WTC11 (cell line): Measurements from ENCODE around the gene NLGN3.

Experiments
- ATF3 ChIP-seq: sonication (generic); formaldehyde crosslinking; conservative IDR thresholded peaks from 2 replicates; pipeline ENCODE4 v1.8.1; 2022; ENCODE audit warnings: mild to moderate bottlenecking, missing genetic modification reagents
- ESRRA ChIP-seq: sonication (generic); formaldehyde crosslinking; IDR thresholded peaks from 2 replicates; pipeline ENCODE4 v1.8.1; 2022; ENCODE audit warnings: mild to moderate bottlenecking, missing genetic modification reagents, borderline replicate concordance
- ETV6 ChIP-seq: sonication (generic); formaldehyde crosslinking; IDR thresholded peaks from 2 replicates; pipeline ENCODE4 v1.8.1; 2022; ENCODE audit warnings: mild to moderate bottlenecking, missing genetic modification reagents
- FOXJ3 ChIP-seq: sonication (generic); formaldehyde crosslinking; IDR thresholded peaks from 2 replicates; pipeline ENCODE4 v1.9.0; 2021; ENCODE audit warnings: missing genetic modification reagents, mild to moderate bottlenecking, borderline replicate concordance
- JUN ChIP-seq: sonication (generic); formaldehyde crosslinking; IDR thresholded peaks from 2 replicates; pipeline ENCODE4 v1.8.0; 2023; ENCODE audit warnings: mild to moderate bottlenecking, missing genetic modification reagents
- NFYB ChIP-seq: sonication (generic); formaldehyde crosslinking; conservative IDR thresholded peaks from 2 replicates; pipeline ENCODE4 v1.8.0; 2022; ENCODE audit warnings: low read depth, missing genetic modification reagents
- NR3C1 ChIP-seq: sonication (generic); formaldehyde crosslinking; conservative IDR thresholded peaks from 2 replicates; pipeline ENCODE4 v1.8.1; 2023; ENCODE audit warnings: low read depth, mild to moderate bottlenecking, missing genetic modification reagents
- TCF7 ChIP-seq: sonication (generic); formaldehyde crosslinking; IDR thresholded peaks from 2 replicates; pipeline ENCODE4 v1.8.0; 2022; ENCODE audit warnings: mild to moderate bottlenecking, low read depth, missing genetic modification reagents, moderate library complexity
- ZNF232 ChIP-seq: sonication (generic); formaldehyde crosslinking; IDR thresholded peaks from 2 replicates; pipeline ENCODE4 v1.8.0; 2022; ENCODE audit warnings: mild to moderate bottlenecking, missing genetic modification reagents
- TF ChIP-seq, protein P1 (sequence below): sonication (generic); formaldehyde crosslinking; conservative IDR thresholded peaks from 2 replicates; pipeline ENCODE4 v1.8.1; 2023; ENCODE audit warnings: mild to moderate bottlenecking, low read depth, missing genetic modification reagents, moderate library complexity
- TF ChIP-seq, protein P2 (sequence below): fragments of 200-600 bp; IDR thresholded peaks from 2 replicates; pipeline ENCODE4 v1.8.0; 2022; ENCODE audit warnings: antibody characterized with exemption

- TF ChIP-seq NR3C1 (CRISPR knock-in tag) (no peak), TCF7 (CRISPR knock-in tag) (no peak), JUN (no peak), ZNF232 (CRISPR knock-in tag) (no peak), ETV6 (CRISPR knock-in tag) (no peak), ESRRA (CRISPR knock-in tag) (no peak), NFYB (CRISPR knock-in tag) (no peak), FOXJ3 (CRISPR knock-in tag) (no peak), ATF3 (CRISPR knock-in tag) (no peak)
- TF ChIP-seq, protein P1, sequence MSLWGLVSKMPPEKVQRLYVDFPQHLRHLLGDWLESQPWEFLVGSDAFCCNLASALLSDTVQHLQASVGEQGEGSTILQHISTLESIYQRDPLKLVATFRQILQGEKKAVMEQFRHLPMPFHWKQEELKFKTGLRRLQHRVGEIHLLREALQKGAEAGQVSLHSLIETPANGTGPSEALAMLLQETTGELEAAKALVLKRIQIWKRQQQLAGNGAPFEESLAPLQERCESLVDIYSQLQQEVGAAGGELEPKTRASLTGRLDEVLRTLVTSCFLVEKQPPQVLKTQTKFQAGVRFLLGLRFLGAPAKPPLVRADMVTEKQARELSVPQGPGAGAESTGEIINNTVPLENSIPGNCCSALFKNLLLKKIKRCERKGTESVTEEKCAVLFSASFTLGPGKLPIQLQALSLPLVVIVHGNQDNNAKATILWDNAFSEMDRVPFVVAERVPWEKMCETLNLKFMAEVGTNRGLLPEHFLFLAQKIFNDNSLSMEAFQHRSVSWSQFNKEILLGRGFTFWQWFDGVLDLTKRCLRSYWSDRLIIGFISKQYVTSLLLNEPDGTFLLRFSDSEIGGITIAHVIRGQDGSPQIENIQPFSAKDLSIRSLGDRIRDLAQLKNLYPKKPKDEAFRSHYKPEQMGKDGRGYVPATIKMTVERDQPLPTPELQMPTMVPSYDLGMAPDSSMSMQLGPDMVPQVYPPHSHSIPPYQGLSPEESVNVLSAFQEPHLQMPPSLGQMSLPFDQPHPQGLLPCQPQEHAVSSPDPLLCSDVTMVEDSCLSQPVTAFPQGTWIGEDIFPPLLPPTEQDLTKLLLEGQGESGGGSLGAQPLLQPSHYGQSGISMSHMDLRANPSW (CRISPR knock-in tag), result no peak
- TF ChIP-seq, protein P2, sequence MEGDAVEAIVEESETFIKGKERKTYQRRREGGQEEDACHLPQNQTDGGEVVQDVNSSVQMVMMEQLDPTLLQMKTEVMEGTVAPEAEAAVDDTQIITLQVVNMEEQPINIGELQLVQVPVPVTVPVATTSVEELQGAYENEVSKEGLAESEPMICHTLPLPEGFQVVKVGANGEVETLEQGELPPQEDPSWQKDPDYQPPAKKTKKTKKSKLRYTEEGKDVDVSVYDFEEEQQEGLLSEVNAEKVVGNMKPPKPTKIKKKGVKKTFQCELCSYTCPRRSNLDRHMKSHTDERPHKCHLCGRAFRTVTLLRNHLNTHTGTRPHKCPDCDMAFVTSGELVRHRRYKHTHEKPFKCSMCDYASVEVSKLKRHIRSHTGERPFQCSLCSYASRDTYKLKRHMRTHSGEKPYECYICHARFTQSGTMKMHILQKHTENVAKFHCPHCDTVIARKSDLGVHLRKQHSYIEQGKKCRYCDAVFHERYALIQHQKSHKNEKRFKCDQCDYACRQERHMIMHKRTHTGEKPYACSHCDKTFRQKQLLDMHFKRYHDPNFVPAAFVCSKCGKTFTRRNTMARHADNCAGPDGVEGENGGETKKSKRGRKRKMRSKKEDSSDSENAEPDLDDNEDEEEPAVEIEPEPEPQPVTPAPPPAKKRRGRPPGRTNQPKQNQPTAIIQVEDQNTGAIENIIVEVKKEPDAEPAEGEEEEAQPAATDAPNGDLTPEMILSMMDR, result no peak
Measured at GRCh38 chrX:71147496-71148277, 3.0 kb downstream of the NLGN3 start.
